HG03280 (cell line): ENCODE results near the gene HERPUD2.
A peak's percentile ranks its signal among the peaks of the same experiment; 100 is the strongest.

Source experiments
- ATAC-seq: cut with Tn5 transposase; IDR thresholded peaks from one replicate; pipeline ENCODE4 v1.9.1; 2021; ENCODE audit warnings: mild to moderate bottlenecking, moderate library complexity; ENCODE audit not compliant: unreplicated experiment

HERPUD2 gene

GRCh38 chr7:35694784-35695472, at the start of gene HERPUD2:
Gene HERPUD2, minus strand, starts transcription at chr7:35695135. Its CDS starts 805 bp downstream, at chr7:35694330.
- ATAC-seq, result peak; percentile 89

- ATAC-seq, result no peak
Observed at GRCh38 chr7:35738889-35739288, 44.0 kb upstream of the HERPUD2 start.

GRCh38 chr7:35736725-35737124, 41.8 kb upstream of the HERPUD2 start:
- ATAC-seq, result no peak

- no peak for ATAC-seq
Observed at GRCh38 chr7:35735396-35735795, 40.5 kb upstream of the HERPUD2 start.

GRCh38 chr7:35734001-35734483, 39.1 kb upstream of the HERPUD2 start:
- ATAC-seq, result no peak

- no peak for ATAC-seq
Observed at GRCh38 chr7:35731349-35731748, 36.4 kb upstream of the HERPUD2 start.

- peak; percentile 41 for ATAC-seq
Observed at GRCh38 chr7:35729061-35729783, 34.3 kb upstream of the HERPUD2 start.

- ATAC-seq, result no peak
Observed at GRCh38 chr7:35728412-35729060, 33.6 kb upstream of the HERPUD2 start.

GRCh38 chr7:35727571-35727970, 32.6 kb upstream of the HERPUD2 start:
- no peak for ATAC-seq

GRCh38 chr7:35726654-35727053, 31.7 kb upstream of the HERPUD2 start:
- no peak for ATAC-seq

- peak; percentile 52 for ATAC-seq
Observed at GRCh38 chr7:35725280-35725680, 30.3 kb upstream of the HERPUD2 start.

- no peak for ATAC-seq
Observed at GRCh38 chr7:35723011-35723410, 28.1 kb upstream of the HERPUD2 start.

GRCh38 chr7:35722054-35722849, 27.3 kb upstream of the HERPUD2 start:
- no peak for ATAC-seq

GRCh38 chr7:35721288-35721687, 26.4 kb upstream of the HERPUD2 start:
- no peak for ATAC-seq

GRCh38 chr7:35720849-35721248, 25.9 kb upstream of the HERPUD2 start:
- ATAC-seq, result no peak

- ATAC-seq, result no peak
Observed at GRCh38 chr7:35720032-35720431, 25.1 kb upstream of the HERPUD2 start.

GRCh38 chr7:35718047-35718446, 23.1 kb upstream of the HERPUD2 start:
- no peak for ATAC-seq

GRCh38 chr7:35717516-35717915, 22.6 kb upstream of the HERPUD2 start:
- no peak for ATAC-seq

- no peak for ATAC-seq
Observed at GRCh38 chr7:35717013-35717412, 22.1 kb upstream of the HERPUD2 start.

GRCh38 chr7:35716038-35716803, 21.3 kb upstream of the HERPUD2 start:
- ATAC-seq, result no peak
